K562 (cell line): Measurements from ENCODE around the gene GAK. TPM values are rescaled to one million over a fixed set of nuclear protein-coding genes. Genes with fewer than 3 reads are reported as not detected.

Source experiments
- ATAC-seq: fragments of 200-7000 bp; cut with Tn5 transposase; 3 replicates; pipeline ENCODE4 v1.9.1; 2020; ENCODE audit warnings: moderate library complexity
- BruUV-seq: library from RNA; stranded (reverse); fragments of 400-500 nt; replicated peaks from 2 replicates; lab custom pipeline; 2021; lab: Mats Ljungman, UMichigan
- CTCF ChIA-PET: fragments of 300-600 bp; formaldehyde crosslinking; extraction: SDS; loops from one replicate; lab custom pipeline; 2021; ENCODE audit warnings: low intra/inter-chr PET ratio; lab: Yijun Ruan, JAX
- POLR2A ChIA-PET: fragments of 300-600, 350-650 bp; sonication (Branson Sonifier 250); formaldehyde crosslinking; extraction: SDS; loops from one replicate; lab custom pipeline; 2021; ENCODE audit warnings: antibody characterized with exemption, inconsistent platforms; lab: Yijun Ruan, JAX
- DNase-seq, 4 experiments: peaks; one replicate each; pipeline versions ENCODE4 v3.0.0 to v3.0.0-alpha.2; 2011 to 2018; ENCODE audit warnings: low spot score in 3 of 4, mixed read lengths in 3 of 4; ENCODE audit errors: extremely low read depth in 1 of 4
- FAIRE-seq: peaks from 2 replicates; lab custom pipeline; 2011; peaks lifted over from hg19 to GRCh38; lab: Jason Lieb, UNC
- H2AFZ ChIP-seq: 2 replicates; pipeline ENCODE4 v1.6.0; 2011; ENCODE audit warnings: low read depth, low read length, control low read depth, inconsistent platforms
- H3K27ac ChIP-seq: fragments of 200-600 bp; 3 replicates; pipeline ENCODE4 v1.8.0; 2011; ENCODE audit warnings: low read depth, mild to moderate bottlenecking, control low read depth, inconsistent platforms, low read length, moderate library complexity, mixed read lengths; ENCODE audit errors: extremely low read depth
- H3K27me3 ChIP-seq, 2 experiments: fragments of 300-600 bp in 1 of 2; 2 replicates in 1 of 2; 3 replicates in 1 of 2; pipeline versions ENCODE4 v1.6.0 to v1.8.0; 2011; ENCODE audit warnings: inconsistent platforms in 2 of 2, low read length in 2 of 2, mild to moderate bottlenecking in 1 of 2, mixed read lengths in 1 of 2, moderate library complexity in 1 of 2; ENCODE audit not compliant: control insufficient read depth in 2 of 2, insufficient read depth in 2 of 2
- H3K36me3 ChIP-seq: fragments of 300-600 bp; 3 replicates; pipeline ENCODE4 v1.8.0; 2011; ENCODE audit warnings: mild to moderate bottlenecking, low read length, inconsistent platforms; ENCODE audit not compliant: control insufficient read depth, insufficient read depth
- H3K4me1 ChIP-seq, 2 experiments: fragments of 200-600 bp in 1 of 2; replicated peaks in 1 of 2; 2 replicates in 1 of 2; 3 replicates in 1 of 2; pipeline versions ENCODE4 v1.5.1 to v1.8.0; 2011; ENCODE audit warnings: inconsistent platforms in 2 of 2, low read length in 2 of 2, mild to moderate bottlenecking in 1 of 2, mixed read lengths in 1 of 2, moderate library complexity in 1 of 2; ENCODE audit not compliant: control insufficient read depth in 2 of 2, insufficient read depth in 2 of 2
- H3K4me2 ChIP-seq: 2 replicates; pipeline ENCODE4 v1.6.1; 2011; ENCODE audit warnings: low read length, control low read depth, inconsistent platforms, mixed read lengths; ENCODE audit not compliant: insufficient read depth
- H3K4me3 ChIP-seq: fragments of 200-600 bp; sonication (generic), shearing (Covaris generic); 2 replicates; pipeline ENCODE4 v1.5.1; 2016; ENCODE audit warnings: control low read depth, inconsistent platforms
- H3K79me2 ChIP-seq: fragments of 200-600 bp; 3 replicates; pipeline ENCODE4 v1.8.0; 2011; ENCODE audit warnings: low read length, inconsistent platforms; ENCODE audit not compliant: control insufficient read depth, insufficient read depth
- H3K9ac ChIP-seq, 2 experiments: 2 replicates each; pipeline versions ENCODE4 v1.6.0 to v1.6.1; 2011; ENCODE audit warnings: low read depth in 2 of 2, low read length in 2 of 2, control low read depth in 1 of 2, inconsistent platforms in 1 of 2, mild to moderate bottlenecking in 1 of 2, mixed read lengths in 1 of 2; ENCODE audit not compliant: insufficient read depth in 1 of 2
- H3K9me1 ChIP-seq: one replicate; pipeline ENCODE4 v1.6.0; 2011; ENCODE audit warnings: inconsistent platforms, mild to moderate bottlenecking, low read length, moderate library complexity; ENCODE audit not compliant: control insufficient read depth, insufficient read depth
- H3K9me3 ChIP-seq: replicated peaks from 2 replicates; pipeline ENCODE4 v1.5.1; 2011; ENCODE audit warnings: low read depth, low read length, inconsistent platforms; ENCODE audit not compliant: control insufficient read depth, insufficient read depth
- H4K20me1 ChIP-seq: replicated peaks from 2 replicates; pipeline ENCODE4 v1.6.1; 2011; ENCODE audit warnings: low read length, inconsistent platforms, mixed read lengths; ENCODE audit not compliant: control insufficient read depth, insufficient read depth
- C11orf30 ChIP-seq: fragments of 450-650 bp; IDR thresholded peaks from 2 replicates; pipeline ENCODE4 v1.6.1; 2016; ENCODE audit warnings: low read depth, mild to moderate bottlenecking
- NBN ChIP-seq: fragments of 450-650 bp; IDR thresholded peaks from 2 replicates; pipeline ENCODE4 v1.6.1; 2016; ENCODE audit warnings: low read depth, mild to moderate bottlenecking
- NR2F6 ChIP-seq: fragments of 450-650 bp; formaldehyde crosslinking; IDR thresholded peaks from 2 replicates; pipeline ENCODE4 v1.4.0; 2020; ENCODE audit warnings: mild to moderate bottlenecking
- POLR2G ChIP-seq: fragments of 200-400 bp; formaldehyde crosslinking; IDR thresholded peaks from 2 replicates; pipeline ENCODE4 v1.6.1; 2017; ENCODE audit warnings: low read depth, mild to moderate bottlenecking, antibody characterized with exemption, low read length, moderate library complexity
- SNIP1 ChIP-seq: fragments of 450-650 bp; IDR thresholded peaks from 2 replicates; pipeline ENCODE4 v1.7.1; 2017; ENCODE audit warnings: low read depth, mild to moderate bottlenecking
- WGBS: fragments of 100-300 bp; shearing (Covaris generic); methylation state at CpG from one replicate; pipeline ENCODE4 v1.1.6; 2016; ENCODE audit warnings: low coverage, mixed read lengths; ENCODE audit not compliant: insufficient coverage; ENCODE audit errors: missing lambda C conversion rate; 5-methylcytosine and 5-hydroxymethylcytosine counted together
- in situ Hi-C: fragments of 300-500 bp; cut with MboI; formaldehyde crosslinking; loops from 4 replicates; pipeline ENCODE4 v1.15.0; 2018; ENCODE audit warnings: inconsistent platforms, mixed read lengths
- intact Hi-C: fragments of 100-400 bp; cut with micrococcal nuclease; formaldehyde crosslinking; loops from 2 replicates; pipeline ENCODE4 v1.14.2; 2022
- polyA plus RNA-seq, 8 experiments: library from polyadenylated mRNA; depleted of rRNA in 4 of 8; stranded (reverse) in 5 of 8; unstranded in 3 of 8; fragments of >200 nt; fragmentation: Nextera tagmentation in 2 of 8; fragmentation: Illumina TruSeq in 1 of 8; extraction: Ambion mirVana in 2 of 8; extraction: Trizol in 1 of 8; gene quantifications; 2 replicates each; pipeline versions ENCODE4 v1.2.1 to v1.2.3, GENCODE V29; 2011 to 2014; ENCODE audit warnings: inconsistent platforms in 1 of 8, missing spikeins in 1 of 8
- total RNA-seq, 7 experiments: library from RNA; depleted of rRNA in 6 of 7; stranded (reverse); fragments of >200 nt in 6 of 7; fragmentation: Illumina TruSeq in 2 of 7; extraction: Trizol in 2 of 7; gene quantifications; 2 replicates each; pipeline versions ENCODE4 v1.2.1 to v1.2.3, GENCODE V29; 2011 to 2021; ENCODE audit warnings: low replicate concordance in 1 of 7

Gene GAK
- total and polyA plus RNA-seq, 9 of the 15 experiments (the other 6 are each of a cell fraction or from before 2014, with no cell fraction given) = 1.3 to 102 (median 16.2) TPM

GRCh38 chr4:874056-874455 lies 58.1 kb downstream of the GAK start (continued):
- TF ChIP-seq SNIP1 = no peak
- TF ChIP-seq C11orf30 = no peak
- TF ChIP-seq NR2F6 (CRISPR knock-in tag) = no peak

- no peak for DNase-seq
- intact Hi-C loops = no loop called here
Observed at GRCh38 chr4:872241-872981, 59.7 kb downstream of the GAK start.

More at GRCh38 chr4:872241-872981, 59.7 kb downstream of the GAK start:
- H2AFZ ChIP-seq = no peak overlapping the region
- no peak for FAIRE-seq
- no peak overlapping the region for H3K9ac ChIP-seq
- no peaks in the 10 kb centered on the region for H3K79me2 ChIP-seq
- ChIA-PET POLR2A (no interaction called here), CTCF (no interaction called here)
- no peak overlapping the region for H3K4me2 ChIP-seq
- WGBS = 98% methylated on average over 21 of the region's 43 CpGs
- no peaks in the 10 kb centered on the region for H4K20me1 ChIP-seq
- H3K27me3 ChIP-seq = no peaks in the 10 kb centered on the region
- no TSS peak for BruUV-seq
- H3K27ac ChIP-seq = no peak overlapping the region
- in situ Hi-C loops = no loop called here
- H3K9me1 ChIP-seq = no peaks in the 10 kb centered on the region
- TF ChIP-seq NBN = no peak
- peak; percentile 13; the same call in 1 of the 2 replicates for TF ChIP-seq POLR2G
- peaks cover 4% of the 10 kb centered on the region; the same call in 1 of the 2 replicates for H3K9me3 ChIP-seq
- ATAC-seq = no peak
- peaks cover 0 to 16% of the 10 kb centered on the region in 2 experiments; a peak in 1 of 5 replicates for H3K4me1 ChIP-seq
- H3K4me3 ChIP-seq = no peak overlapping the region
- H3K36me3 ChIP-seq = peaks cover 90% of the 10 kb centered on the region; the same call in 2 of the 3 replicates
